ENCODE results near the gene MS4A8.

Gene MS4A8

DNA sequence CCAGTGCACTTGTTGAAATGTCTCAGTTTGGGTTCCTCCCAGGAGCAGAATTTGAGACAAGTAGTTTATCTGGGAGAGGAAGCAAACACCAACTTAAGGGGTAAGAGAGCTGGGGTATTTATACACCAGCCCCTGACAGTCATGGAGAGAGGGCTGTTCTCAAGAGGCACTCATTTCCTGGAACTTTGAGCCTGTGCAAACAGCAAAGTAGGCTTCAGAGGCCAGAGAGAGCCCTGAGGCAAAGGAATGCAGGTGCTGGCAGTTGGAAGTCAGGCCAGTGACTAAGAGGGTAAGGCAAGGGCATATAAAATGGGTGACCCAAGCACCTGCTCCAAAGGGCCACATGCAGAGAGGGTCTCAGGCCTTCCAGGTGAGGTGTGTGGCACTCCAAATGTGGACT lies 41.2 kb downstream of the MS4A8 start:
- no peak overlapping the region for H3K4me3 ChIP-seq
- no peaks in the 10 kb centered on the region for H3K9me3 ChIP-seq (ENCODE audit: low read depth, low read length)
- no peak overlapping the region for H3K9ac ChIP-seq (ENCODE audit: insufficient read length)
- no peak for TF ChIP-seq POLR2AphosphoS5 (IDR thresholded peaks at IDR 0.05; ENCODE audit: borderline replicate concordance, low read depth, low read length)
- TF ChIP-seq EZH2 (IDR thresholded peaks at IDR 0.05): no peak
- no peak for TF ChIP-seq FOXP2 (optimal IDR thresholded peaks at IDR 0.05; ENCODE audit: control extremely low read depth, extremely low read length, insufficient read depth)
- no peaks in the 10 kb centered on the region for H3K36me3 ChIP-seq (ENCODE audit: insufficient read depth, low read length)
- H3K27ac ChIP-seq: no peak overlapping the region
- no peak for DNase-seq (ENCODE audit: low read depth, low spot score)

GRCh38 chr11:60741421-60741820 lies 42.0 kb downstream of the MS4A8 start:
- Histone ChIP-seq H3K9ac (ENCODE audit: insufficient read length) (no peak overlapping the region), H3K4me3 (no peak overlapping the region), H3K27ac (no peak overlapping the region), H3K9me3 (ENCODE audit: low read depth, low read length) (no peaks in the 10 kb centered on the region), H3K36me3 (ENCODE audit: insufficient read depth, low read length) (no peaks in the 10 kb centered on the region)
- TF ChIP-seq EZH2 (IDR thresholded peaks at IDR 0.05): no peak
- no peak for TF ChIP-seq POLR2AphosphoS5 (IDR thresholded peaks at IDR 0.05; ENCODE audit: borderline replicate concordance, low read depth, low read length)
- TF ChIP-seq FOXP2 (optimal IDR thresholded peaks at IDR 0.05; ENCODE audit: control extremely low read depth, extremely low read length, insufficient read depth): no peak
- DNase-seq (ENCODE audit: low read depth, low spot score): no peak

GRCh38 chr11:60743058-60743457 lies 43.6 kb downstream of the MS4A8 start:
- no peak for DNase-seq (ENCODE audit: low read depth, low spot score)
- no peaks in the 10 kb centered on the region for H3K9me3 ChIP-seq (ENCODE audit: low read depth, low read length)
- no peak overlapping the region for H3K27ac ChIP-seq
- no peaks in the 10 kb centered on the region for H3K36me3 ChIP-seq (ENCODE audit: insufficient read depth, low read length)
- H3K9ac ChIP-seq (ENCODE audit: insufficient read length): no peak overlapping the region
- TF ChIP-seq POLR2AphosphoS5 (IDR thresholded peaks at IDR 0.05; ENCODE audit: borderline replicate concordance, low read depth, low read length): no peak
- TF ChIP-seq EZH2 (IDR thresholded peaks at IDR 0.05): no peak
- no peak for TF ChIP-seq FOXP2 (optimal IDR thresholded peaks at IDR 0.05; ENCODE audit: control extremely low read depth, extremely low read length, insufficient read depth)
- no peak overlapping the region for H3K4me3 ChIP-seq

DNA sequence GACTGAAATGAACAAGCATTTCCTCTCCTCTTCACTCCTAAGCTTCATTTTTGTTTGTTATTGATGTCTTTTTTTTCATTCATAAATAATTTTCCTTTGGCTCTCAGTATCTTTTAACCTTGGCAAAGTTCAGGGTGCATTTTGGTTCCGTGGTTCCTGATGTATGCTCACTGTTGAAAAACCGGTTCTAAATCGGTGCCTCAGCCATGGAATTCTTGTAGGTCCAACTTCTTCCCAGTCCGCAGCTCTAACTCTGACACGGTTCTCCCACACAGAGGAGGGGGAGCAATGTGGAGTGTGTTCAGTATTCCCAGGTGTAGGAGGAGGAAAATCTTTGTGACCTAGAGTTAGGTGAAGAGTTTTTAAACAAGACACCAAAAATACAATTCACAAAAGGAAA lies 44.7 kb downstream of the MS4A8 start:
- no peak for DNase-seq (ENCODE audit: low read depth, low spot score)
- Histone ChIP-seq H3K9ac (ENCODE audit: insufficient read length) (no peak overlapping the region), H3K36me3 (ENCODE audit: insufficient read depth, low read length) (no peaks in the 10 kb centered on the region), H3K9me3 (ENCODE audit: low read depth, low read length) (no peaks in the 10 kb centered on the region), H3K27ac (no peak overlapping the region), H3K4me3 (no peak overlapping the region)
- TF ChIP-seq FOXP2 (optimal IDR thresholded peaks at IDR 0.05; ENCODE audit: control extremely low read depth, extremely low read length, insufficient read depth) (no peak), EZH2 (IDR thresholded peaks at IDR 0.05) (no peak), POLR2AphosphoS5 (IDR thresholded peaks at IDR 0.05; ENCODE audit: borderline replicate concordance, low read depth, low read length) (no peak)

DNA sequence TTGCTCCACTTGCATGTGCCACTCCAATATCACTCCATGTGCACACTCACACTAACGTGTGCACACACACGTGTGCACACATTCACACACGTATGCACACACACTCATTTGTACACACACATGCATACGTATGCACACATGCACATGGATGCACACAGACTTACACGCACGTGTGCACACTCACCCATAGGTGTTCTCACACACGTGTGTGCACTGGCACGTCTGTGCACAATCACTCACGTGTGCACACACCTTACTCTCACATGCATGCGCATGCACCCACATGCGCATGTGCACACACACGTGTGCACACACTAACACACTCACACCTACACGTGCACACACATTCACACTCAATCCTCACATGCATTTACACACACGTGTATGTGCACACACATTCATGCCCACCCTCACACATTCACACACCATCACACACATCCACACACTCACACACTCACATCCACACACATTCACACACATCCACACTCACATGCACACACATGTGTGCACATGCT lies 48.0 kb downstream of the MS4A8 start:
- H3K4me3 ChIP-seq: no peak overlapping the region
- no peak for TF ChIP-seq POLR2AphosphoS5 (IDR thresholded peaks at IDR 0.05; ENCODE audit: borderline replicate concordance, low read depth, low read length)
- no peak for TF ChIP-seq FOXP2 (optimal IDR thresholded peaks at IDR 0.05; ENCODE audit: control extremely low read depth, extremely low read length, insufficient read depth)
- no peak for TF ChIP-seq EZH2 (IDR thresholded peaks at IDR 0.05)
- DNase-seq (ENCODE audit: low read depth, low spot score): no peak

GRCh38 chr11:60748225-60748624 lies 48.8 kb downstream of the MS4A8 start:
- Histone ChIP-seq H3K36me3 (ENCODE audit: insufficient read depth, low read length) (no peaks in the 10 kb centered on the region), H3K27ac (no peak overlapping the region), H3K9me3 (ENCODE audit: low read depth, low read length) (no peaks in the 10 kb centered on the region), H3K4me3 (no peak overlapping the region), H3K9ac (ENCODE audit: insufficient read length) (no peak overlapping the region)
- TF ChIP-seq EZH2 (IDR thresholded peaks at IDR 0.05): no peak
- DNase-seq (ENCODE audit: low read depth, low spot score): no peak

More for the DNA sequence above, 48.0 kb downstream of the MS4A8 start:
- H3K9me3 ChIP-seq (ENCODE audit: low read depth, low read length): no peaks in the 10 kb centered on the region
- no peak overlapping the region for H3K9ac ChIP-seq (ENCODE audit: insufficient read length)
- no peaks in the 10 kb centered on the region for H3K36me3 ChIP-seq (ENCODE audit: insufficient read depth, low read length)
- no peak overlapping the region for H3K27ac ChIP-seq

- H3K36me3 ChIP-seq (ENCODE audit: insufficient read depth, low read length): no peaks in the 10 kb centered on the region
- no peaks in the 10 kb centered on the region for H3K9me3 ChIP-seq (ENCODE audit: low read depth, low read length)
- no peak for DNase-seq (ENCODE audit: low read depth, low spot score)
- no peak overlapping the region for H3K9ac ChIP-seq (ENCODE audit: insufficient read length)
- no peak overlapping the region for H3K4me3 ChIP-seq
- no peak for TF ChIP-seq EZH2 (IDR thresholded peaks at IDR 0.05)
- TF ChIP-seq POLR2AphosphoS5 (IDR thresholded peaks at IDR 0.05; ENCODE audit: borderline replicate concordance, low read depth, low read length): no peak
- TF ChIP-seq FOXP2 (optimal IDR thresholded peaks at IDR 0.05; ENCODE audit: control extremely low read depth, extremely low read length, insufficient read depth): no peak
- no peak overlapping the region for H3K27ac ChIP-seq
These were observed 49.4 kb downstream of the MS4A8 start for GRCh38 chr11:60748821-60749220.

GRCh38 chr11:60750911-60751310 lies 51.5 kb downstream of the MS4A8 start:
- no peak overlapping the region for H3K9ac ChIP-seq (ENCODE audit: insufficient read length)
- DNase-seq (ENCODE audit: low read depth, low spot score): no peak
- no peak overlapping the region for H3K27ac ChIP-seq
- TF ChIP-seq POLR2AphosphoS5 (IDR thresholded peaks at IDR 0.05; ENCODE audit: borderline replicate concordance, low read depth, low read length) (no peak), EZH2 (IDR thresholded peaks at IDR 0.05) (no peak), FOXP2 (optimal IDR thresholded peaks at IDR 0.05; ENCODE audit: control extremely low read depth, extremely low read length, insufficient read depth) (no peak)
- H3K36me3 ChIP-seq (ENCODE audit: insufficient read depth, low read length): no peaks in the 10 kb centered on the region
- H3K9me3 ChIP-seq (ENCODE audit: low read depth, low read length): no peaks in the 10 kb centered on the region
- H3K4me3 ChIP-seq: no peak overlapping the region

- no peak overlapping the region for H3K9ac ChIP-seq (ENCODE audit: insufficient read length)
- H3K27ac ChIP-seq: no peak overlapping the region
- no peak overlapping the region for H3K4me3 ChIP-seq
- no peaks in the 10 kb centered on the region for H3K9me3 ChIP-seq (ENCODE audit: low read depth, low read length)
- DNase-seq (ENCODE audit: low read depth, low spot score): no peak
- TF ChIP-seq FOXP2 (optimal IDR thresholded peaks at IDR 0.05; ENCODE audit: control extremely low read depth, extremely low read length, insufficient read depth) (no peak), POLR2AphosphoS5 (IDR thresholded peaks at IDR 0.05; ENCODE audit: borderline replicate concordance, low read depth, low read length) (no peak), EZH2 (IDR thresholded peaks at IDR 0.05) (no peak)
- H3K36me3 ChIP-seq (ENCODE audit: insufficient read depth, low read length): no peaks in the 10 kb centered on the region
These were observed 53.9 kb downstream of the MS4A8 start for GRCh38 chr11:60753309-60753708.

All from SK-N-MC (cell line).